Measurements from ENCODE around the gene LMNB1. TPM values are rescaled to one million over a fixed set of nuclear protein-coding genes. Genes with fewer than 3 reads are reported as not detected.

The LMNB1 gene
- total RNA-seq, 4 donors from 2014 or later, result 7.9 to 53.3 (median 16.8) TPM

GRCh38 chr5:126830061-126830460 lies 53.1 kb downstream of the LMNB1 start:
- in situ Hi-C loops (cut with MboI; ENCODE audit: low pct_ligation_motif_present in 1 of 4, low pct_unique_long_range_greater_than_20kb in 1 of 4, low sequenced_read_pairs in 3 of 4), result loop anchor here in 1 of 4 donors (25.0 kb wide), 1 partner anchor 482 kb away; no protein-coding TSS in a partner anchor

GRCh38 chr5:126831156-126831555 lies 54.2 kb downstream of the LMNB1 start:
- intact Hi-C loops (cut with DNase I; ENCODE audit: low total_unique reads), result loop anchor here (10.0 kb wide), 1 partner anchor 664 kb away; no protein-coding TSS in a partner anchor

More at GRCh38 chr5:126830061-126830460, 53.1 kb downstream of the LMNB1 start:
- Histone ChIP-seq H3K36me3 (peaks cover 0 to 17% (median 0%) of the 10 kb centered on the region in 4 donors), H3K9me3 (no peaks in the 10 kb centered on the region), H3K4me3 (no peak overlapping the region), H3K27me3 (no peaks in the 10 kb centered on the region), H3K27ac (no peak overlapping the region), H3K4me1 (no peaks in the 10 kb centered on the region)
- intact Hi-C loops (cut with DNase I; ENCODE audit: low total_unique reads), result loop anchor here (10.0 kb wide), 1 partner anchor 665 kb away; no protein-coding TSS in a partner anchor
- DNase-seq, result no peak
- no peak for TF ChIP-seq POLR2A (IDR thresholded peaks at IDR 0.05)
- TF ChIP-seq CTCF (IDR thresholded peaks at IDR 0.05), result no peak
- WGBS, 2 donors (ENCODE audit: low coverage in 1 of 2), result 92 to 93% methylated on average over 2 to 5 of the region's 5 CpGs

GRCh38 chr5:126836778-126837177 lies 59.8 kb downstream of the LMNB1 start:
- intact Hi-C loops (cut with DNase I; ENCODE audit: low total_unique reads), result loop anchor here (10.0 kb wide), 1 partner anchor 658 kb away; no protein-coding TSS in a partner anchor
- no peaks in the 10 kb centered on the region for H3K27me3 ChIP-seq
- H3K36me3 ChIP-seq, result peaks cover 0 to 7% (median 0%) of the 10 kb centered on the region in 4 donors
- WGBS, 2 donors (ENCODE audit: low coverage in 1 of 2), result 88 to 90% methylated on average over 2 of the region's 2 CpGs
- DNase-seq, result no peak
- no peaks in the 10 kb centered on the region for H3K9me3 ChIP-seq
- in situ Hi-C loops (cut with MboI; ENCODE audit: low pct_ligation_motif_present in 1 of 4, low pct_unique_long_range_greater_than_20kb in 1 of 4, low sequenced_read_pairs in 3 of 4), result loop anchor here in 1 of 4 donors (25.0 kb wide), 1 partner anchor 476 kb away; no protein-coding TSS in a partner anchor
- no peaks in the 10 kb centered on the region for H3K4me1 ChIP-seq
- H3K27ac ChIP-seq, result no peak overlapping the region
- H3K4me3 ChIP-seq, result no peak overlapping the region
- TF ChIP-seq POLR2AphosphoS5 (IDR thresholded peaks at IDR 0.05), result no peak
- no peak for TF ChIP-seq CTCF (IDR thresholded peaks at IDR 0.05)
- no peak for TF ChIP-seq EP300 (IDR thresholded peaks at IDR 0.05; ENCODE audit: low read depth)
- no peak for TF ChIP-seq POLR2A (IDR thresholded peaks at IDR 0.05)

More at GRCh38 chr5:126831156-126831555, 54.2 kb downstream of the LMNB1 start:
- no peaks in the 10 kb centered on the region for H3K4me1 ChIP-seq
- no peak overlapping the region for H3K4me3 ChIP-seq
- DNase-seq, result no peak
- H3K9me3 ChIP-seq, result no peaks in the 10 kb centered on the region
- in situ Hi-C loops (cut with MboI; ENCODE audit: low pct_ligation_motif_present in 1 of 4, low pct_unique_long_range_greater_than_20kb in 1 of 4, low sequenced_read_pairs in 3 of 4), result loop anchor here in 1 of 4 donors (25.0 kb wide), 1 partner anchor 481 kb away; no protein-coding TSS in a partner anchor
- H3K27me3 ChIP-seq, result no peaks in the 10 kb centered on the region
- H3K27ac ChIP-seq, result no peak overlapping the region
- 31 to 80% methylated on average over 1 of the region's 1 CpG for WGBS, 2 donors (ENCODE audit: low coverage in 1 of 2)
- H3K36me3 ChIP-seq, result peaks cover 0 to 17% (median 0%) of the 10 kb centered on the region in 4 donors
- no peak for TF ChIP-seq POLR2A (IDR thresholded peaks at IDR 0.05)
- TF ChIP-seq CTCF (IDR thresholded peaks at IDR 0.05), result no peak
- TF ChIP-seq EP300 (IDR thresholded peaks at IDR 0.05; ENCODE audit: low read depth), result no peak
- TF ChIP-seq POLR2AphosphoS5 (IDR thresholded peaks at IDR 0.05), result no peak

GRCh38 chr5:126837242-126837641 lies 60.3 kb downstream of the LMNB1 start:
- TF ChIP-seq CTCF (IDR thresholded peaks at IDR 0.05), result no peak
- no peaks in the 10 kb centered on the region for H3K9me3 ChIP-seq
- no peak overlapping the region for H3K27ac ChIP-seq
- intact Hi-C loops (cut with DNase I; ENCODE audit: low total_unique reads) (loop anchor here (10.0 kb wide), 1 partner anchor 658 kb away; no protein-coding TSS in a partner anchor), in situ Hi-C loops (cut with MboI; ENCODE audit: low pct_ligation_motif_present in 1 of 4, low pct_unique_long_range_greater_than_20kb in 1 of 4, low sequenced_read_pairs in 3 of 4) (loop anchor here in 1 of 4 donors (25.0 kb wide), 1 partner anchor 475 kb away; no protein-coding TSS in a partner anchor)
- H3K4me1 ChIP-seq, result no peaks in the 10 kb centered on the region
- no peak overlapping the region for H3K4me3 ChIP-seq
- H3K27me3 ChIP-seq, result no peaks in the 10 kb centered on the region
- H3K36me3 ChIP-seq, result peaks cover 0 to 7% (median 0%) of the 10 kb centered on the region in 4 donors
- whole genome bisulfite sequencing, 2 donors (ENCODE audit: low coverage in 1 of 2), result 93 to 96% methylated on average over 3 to 4 of the region's 4 CpGs
- DNase-seq, result no peak
